ENCODE results near the gene CEP112. TPM values are rescaled to one million over a fixed set of nuclear protein-coding genes. Genes with fewer than 3 reads are reported as not detected.

Gene CEP112
- total and polyA plus RNA-seq, 2 of the 8 experiments (the other 6 are each of a cell fraction or from before 2014, with no cell fraction given): 0.62 to 3.1 TPM

- H3K36me3 ChIP-seq (ENCODE audit: control insufficient read depth in 2 of 4, insufficient read depth in 4 of 4, low read length in 3 of 4): no peaks in the 10 kb centered on the region
- H3K56ac ChIP-seq (replicated peaks; ENCODE audit: insufficient read length, low read depth, low read length): no peak overlapping the region
- no peak overlapping the region for H2BK15ac ChIP-seq (ENCODE audit: low read length)
- no peaks in the 10 kb centered on the region for H3K23me2 ChIP-seq (ENCODE audit: low read depth, low read length)
- H3K23ac ChIP-seq (ENCODE audit: insufficient read length): no peak overlapping the region
- H2BK120ac ChIP-seq (replicated peaks; ENCODE audit: low read depth, low read length): no peak overlapping the region
- 87% methylated on average over 5 of the region's 5 CpGs; no CpG with 5 or more reads in 1 of the 2 experiments for WGBS, 2 experiments (ENCODE audit: extremely low coverage in 1 of 2, insufficient coverage in 1 of 2, insufficient read length in 1 of 2, insufficient replicate concordance in 2 of 2, low coverage in 1 of 2, low lambda C conversion rate in 2 of 2, missing lambda C conversion rate in 1 of 2)
- no peak overlapping the region for H3K4me3 ChIP-seq (ENCODE audit: extremely low read depth in 1 of 4, insufficient read depth in 2 of 4, low read depth in 3 of 4, low read length in 4 of 4)
- H3K9ac ChIP-seq (replicated peaks in 1 of 4; ENCODE audit: extremely low read depth in 1 of 4, low read depth in 3 of 4, low read length in 3 of 4): no peak overlapping the region
- no peak overlapping the region for H3K18ac ChIP-seq (ENCODE audit: extremely low read depth, low read length)
- no peak overlapping the region for H2BK20ac ChIP-seq (ENCODE audit: low read length)
- CTCF ChIA-PET (ENCODE audit: partially characterized antibody): no interaction called here
- no peak for FAIRE-seq
- POLR2A ChIA-PET (ENCODE audit: partially characterized antibody): no interaction called here
- no peaks in the 10 kb centered on the region for H3K9me3 ChIP-seq (ENCODE audit: insufficient read depth in 2 of 2, low read depth in 1 of 2, low read length in 1 of 2)
- no peaks in the 10 kb centered on the region for H3K79me1 ChIP-seq (ENCODE audit: low read depth, low read length)
- no peak overlapping the region for H4K91ac ChIP-seq (replicated peaks; ENCODE audit: insufficient read length, low read length)
- H4K20me1 ChIP-seq (replicated peaks in 1 of 2; ENCODE audit: control insufficient read depth in 1 of 2, insufficient read depth in 2 of 2, low read length in 2 of 2): no peaks in the 10 kb centered on the region
- no peak overlapping the region for H3K27ac ChIP-seq (ENCODE audit: low read depth, low read length)
- no peaks in the 10 kb centered on the region for H3K27me3 ChIP-seq (replicated peaks in 1 of 4; ENCODE audit: control insufficient read depth in 3 of 4, extremely low read depth in 1 of 4, insufficient read depth in 3 of 4, low read length in 3 of 4)
- no peaks in the 10 kb centered on the region for H3K79me2 ChIP-seq (ENCODE audit: control insufficient read depth in 1 of 2, insufficient read depth in 2 of 2, low read length in 2 of 2)
- H3K4me2 ChIP-seq (ENCODE audit: insufficient read depth in 1 of 2, low read depth in 2 of 2, low read length in 2 of 2): no peak overlapping the region
- 0 out of 7 replicates have a peak, but pooled peaks cover 0 to 2% (median 0%) of the 10 kb centered on the region in 4 experiments for H3K4me1 ChIP-seq (replicated peaks in 1 of 4; ENCODE audit: control insufficient read depth in 3 of 4, insufficient read depth in 4 of 4, low read length in 3 of 4)
- no peak overlapping the region for H2BK12ac ChIP-seq (ENCODE audit: low read depth, low read length)
- H2BK5ac ChIP-seq (ENCODE audit: low read depth, low read length): no peak overlapping the region
- no peak overlapping the region for H3K4ac ChIP-seq (replicated peaks; ENCODE audit: insufficient read length, low read depth, low read length)
- H3K14ac ChIP-seq (ENCODE audit: insufficient read length): no peak overlapping the region
- no peak overlapping the region for H4K5ac ChIP-seq (ENCODE audit: insufficient read length, low read depth, low read length)
- no peak overlapping the region for H2AK5ac ChIP-seq (ENCODE audit: low read depth, low read length)
- H4K8ac ChIP-seq (ENCODE audit: extremely low read depth, insufficient read depth, low read length): no peak overlapping the region
- DNase-seq (ENCODE audit: low read depth in 1 of 2, low spot score in 2 of 2): no peak
- TF ChIP-seq SP1 (IDR thresholded peaks at IDR 0.05; ENCODE audit: low read depth, low read length) (no peak), TAF7 (optimal IDR thresholded peaks at IDR 0.05; ENCODE audit: borderline replicate concordance, low read depth, low read length) (no peak), POU5F1 (IDR thresholded peaks at IDR 0.05; ENCODE audit: low read depth, low read length) (no peak), RAD21 (IDR thresholded peaks at IDR 0.05 in 1 of 2, conservative IDR thresholded peaks at IDR 0.05 in 1 of 2; ENCODE audit: low read depth in 2 of 2, low read length in 2 of 2) (no peak), HDAC6 (IDR thresholded peaks at IDR 0.05; ENCODE audit: low read depth, low read length) (no peak)
- no peak overlapping the region for H2AFZ ChIP-seq (ENCODE audit: low read length)
Measured at GRCh38 chr17:65892912-65893377, 299.0 kb downstream of the CEP112 start.

All from H1 (cell line).